GM20000 (cell line): ENCODE data around the gene INTU.
A peak's percentile ranks its signal among the peaks of the same experiment; 100 is the strongest.

ENCODE experiments used
- DNase-seq: peaks from one replicate; pipeline ENCODE4 v3.0.0; 2012; ENCODE audit warnings: low spot score
- TF ChIP-seq, protein P1 (sequence below): IDR thresholded peaks from 2 replicates; pipeline ENCODE4 v1.5.1; 2012; ENCODE audit warnings: mild to moderate bottlenecking, control low read depth; ENCODE audit errors: extremely low read depth, missing control alignments

INTU gene

DNA sequence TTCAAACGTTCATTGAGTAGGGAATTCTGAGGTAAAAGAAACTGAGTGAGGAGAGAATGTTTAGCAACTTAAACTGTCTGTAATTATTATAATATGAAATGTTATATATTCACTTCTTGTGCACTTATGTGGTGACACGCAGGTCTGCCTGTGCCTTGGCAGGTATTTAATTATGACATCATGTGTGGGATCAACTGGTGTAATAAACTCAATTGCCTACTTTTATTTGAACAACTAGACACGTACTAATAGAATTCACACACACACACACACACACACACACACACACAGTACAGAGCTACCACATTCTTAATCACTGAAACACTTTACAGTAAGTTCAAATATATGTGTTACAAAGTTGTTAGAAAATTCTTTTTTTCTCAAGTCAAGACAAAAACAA lies 76.7 kb downstream of the INTU start:
- TF ChIP-seq, protein P1, sequence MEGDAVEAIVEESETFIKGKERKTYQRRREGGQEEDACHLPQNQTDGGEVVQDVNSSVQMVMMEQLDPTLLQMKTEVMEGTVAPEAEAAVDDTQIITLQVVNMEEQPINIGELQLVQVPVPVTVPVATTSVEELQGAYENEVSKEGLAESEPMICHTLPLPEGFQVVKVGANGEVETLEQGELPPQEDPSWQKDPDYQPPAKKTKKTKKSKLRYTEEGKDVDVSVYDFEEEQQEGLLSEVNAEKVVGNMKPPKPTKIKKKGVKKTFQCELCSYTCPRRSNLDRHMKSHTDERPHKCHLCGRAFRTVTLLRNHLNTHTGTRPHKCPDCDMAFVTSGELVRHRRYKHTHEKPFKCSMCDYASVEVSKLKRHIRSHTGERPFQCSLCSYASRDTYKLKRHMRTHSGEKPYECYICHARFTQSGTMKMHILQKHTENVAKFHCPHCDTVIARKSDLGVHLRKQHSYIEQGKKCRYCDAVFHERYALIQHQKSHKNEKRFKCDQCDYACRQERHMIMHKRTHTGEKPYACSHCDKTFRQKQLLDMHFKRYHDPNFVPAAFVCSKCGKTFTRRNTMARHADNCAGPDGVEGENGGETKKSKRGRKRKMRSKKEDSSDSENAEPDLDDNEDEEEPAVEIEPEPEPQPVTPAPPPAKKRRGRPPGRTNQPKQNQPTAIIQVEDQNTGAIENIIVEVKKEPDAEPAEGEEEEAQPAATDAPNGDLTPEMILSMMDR = no peak
- no peak for DNase-seq

DNA sequence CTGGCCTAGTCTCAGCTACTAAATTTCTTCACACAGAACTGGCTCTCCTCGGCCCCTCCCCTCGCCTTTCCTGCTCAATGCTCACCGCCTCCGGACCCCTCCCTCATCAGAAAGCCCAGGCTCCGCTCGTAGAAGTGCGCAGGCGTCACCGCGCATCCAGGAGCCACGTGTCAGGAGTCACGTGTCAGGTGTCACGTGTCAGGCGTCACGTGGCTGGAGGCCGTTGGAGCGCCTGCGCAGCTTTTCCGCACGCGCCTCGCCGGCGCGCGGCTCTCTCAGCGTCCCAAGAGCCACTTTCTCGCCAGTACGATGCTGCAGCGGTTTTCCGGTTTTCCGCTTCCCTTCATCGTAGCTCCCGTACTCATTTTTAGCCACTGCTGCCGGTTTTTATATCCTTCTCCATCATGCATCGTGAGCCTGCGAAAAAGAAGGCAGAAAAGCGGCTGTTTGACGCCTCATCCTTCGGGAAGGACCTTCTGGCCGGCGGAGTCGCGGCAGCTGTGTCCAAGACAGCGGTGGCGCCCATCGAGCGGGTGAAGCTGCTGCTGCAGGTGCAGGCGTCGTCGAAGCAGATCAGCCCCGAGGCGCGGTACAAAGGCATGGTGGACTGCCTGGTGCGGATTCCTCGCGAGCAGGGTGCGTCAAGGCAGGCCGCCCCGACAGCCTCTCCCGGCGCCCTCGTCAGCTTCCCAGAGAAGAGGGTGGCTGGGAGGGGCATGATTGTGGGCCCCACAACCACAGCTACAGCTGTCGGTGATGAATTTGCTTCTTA lies 97.6 kb downstream of the INTU start, which contains the start of gene SLC25A31:
Gene SLC25A31, plus strand, starts transcription at position 259 of the 772 bp plus-strand sequence. Its CDS starts 146 bp downstream, at position 405.
- no peak for DNase-seq
- TF ChIP-seq, protein P1 = no peak

DNA sequence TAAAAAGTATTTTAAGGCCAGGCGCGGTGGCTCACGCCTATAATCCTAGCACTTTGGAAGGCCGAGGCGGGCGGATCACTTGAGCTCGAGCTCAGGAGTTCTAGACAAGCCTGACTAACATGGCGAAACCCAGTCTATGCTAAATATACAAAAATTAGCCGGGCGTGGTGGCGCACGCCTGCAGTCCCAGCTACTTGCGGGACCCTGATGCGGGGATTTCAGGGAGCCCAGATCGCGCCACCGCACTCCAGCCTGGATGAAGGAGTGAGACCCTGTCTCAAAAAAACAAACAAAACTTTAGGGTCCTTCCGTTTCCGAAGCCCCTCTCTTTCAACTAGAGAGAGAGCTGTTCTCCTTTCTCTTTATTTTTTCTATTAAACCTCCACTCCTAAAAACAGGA lies 98.6 kb downstream of the INTU start:
- TF ChIP-seq, protein P1 = no peak
- no peak for DNase-seq

DNA sequence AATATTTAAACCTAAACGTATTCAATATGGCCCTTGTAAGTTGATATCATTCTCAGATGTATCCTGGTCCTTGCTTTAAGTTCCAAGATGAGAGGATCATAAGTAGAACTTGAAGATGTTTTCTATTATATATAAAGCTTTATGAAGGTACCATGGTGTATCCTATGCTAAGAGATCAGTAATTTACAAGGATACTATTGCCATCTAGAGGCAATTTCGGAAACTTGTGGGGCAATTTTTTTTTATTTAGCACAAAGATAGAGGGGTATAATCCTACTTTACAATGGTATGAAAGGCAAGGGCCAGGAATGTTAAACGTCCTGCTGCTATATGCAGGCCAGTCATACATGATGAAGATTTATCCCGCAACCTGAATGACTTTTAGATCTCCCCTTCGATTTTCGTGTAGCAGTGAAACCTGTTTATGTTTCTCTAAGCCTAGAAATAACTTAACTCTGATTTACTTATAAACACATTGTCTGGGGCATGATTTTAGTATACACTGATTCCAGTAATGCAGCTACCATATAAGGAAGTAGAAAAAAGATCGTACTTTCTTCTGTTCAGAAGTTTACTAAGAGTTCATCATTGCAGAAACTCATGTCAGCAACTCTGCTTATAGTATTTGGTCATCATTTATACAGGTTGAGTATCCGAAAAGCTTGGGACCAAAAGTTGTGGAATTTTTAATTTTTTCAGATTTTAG lies 100.0 kb downstream of the INTU start:
- TF ChIP-seq, protein P1 = peak; percentile 8
- DNase-seq = peak; percentile 76

DNA sequence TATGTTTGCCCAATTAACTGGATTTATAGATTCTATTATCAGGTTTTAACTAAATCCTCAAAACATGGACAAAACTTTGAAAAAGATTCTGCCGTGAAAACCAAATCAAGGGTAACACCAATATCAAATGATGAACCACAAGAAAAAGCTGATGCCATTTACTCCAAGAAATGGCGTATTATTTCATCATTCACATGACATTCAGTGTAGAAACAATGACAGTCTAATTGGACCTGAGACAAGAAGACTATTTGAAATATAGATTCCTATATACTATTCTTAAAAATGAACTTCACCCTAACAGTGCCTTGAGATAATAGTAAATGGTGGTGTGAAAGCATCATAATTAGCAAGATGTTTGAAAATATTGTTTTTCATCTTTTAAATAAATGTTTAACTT lies 102.2 kb downstream of the INTU start:
- no peak for DNase-seq
- TF ChIP-seq, protein P1 = no peak

DNA sequence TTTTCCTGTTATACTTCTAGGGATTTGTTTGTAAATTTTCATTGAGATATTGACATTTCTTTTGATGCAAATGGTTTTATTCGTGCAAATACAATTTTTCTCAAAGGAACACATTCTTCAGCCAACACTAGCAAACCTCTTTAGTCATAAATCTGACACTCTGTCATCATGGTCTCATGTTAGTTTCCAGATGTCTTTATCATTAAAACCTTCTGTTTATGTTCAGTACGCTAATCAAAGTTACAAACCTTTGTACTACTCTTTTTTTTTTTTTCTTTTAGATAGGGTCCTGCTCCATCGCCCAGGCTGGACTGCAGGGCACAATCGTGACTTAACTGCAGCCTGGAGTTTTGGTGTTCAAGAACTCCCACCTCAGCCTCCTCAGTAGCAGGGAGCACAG lies 104.5 kb downstream of the INTU start:
- TF ChIP-seq, protein P1 = no peak
- DNase-seq = no peak

DNA sequence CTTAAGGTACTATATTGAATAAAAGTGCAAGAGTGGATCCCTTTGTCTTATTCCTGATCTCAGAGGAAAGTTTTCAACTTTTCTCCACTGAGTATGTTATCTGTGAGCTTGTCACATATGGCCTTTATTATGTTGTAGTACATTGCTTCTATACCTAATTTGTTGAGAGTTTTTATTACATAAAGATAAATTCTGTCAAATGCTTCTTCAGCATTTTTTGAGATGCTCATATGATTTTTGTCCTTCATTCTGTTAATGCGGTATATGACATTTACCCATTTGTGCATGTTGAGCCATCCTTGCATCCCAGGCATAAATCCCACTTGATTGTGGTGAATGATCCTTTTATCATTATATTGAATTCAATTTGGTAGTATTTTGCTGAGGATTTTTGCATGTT lies 108.5 kb downstream of the INTU start:
- DNase-seq = no peak
- TF ChIP-seq, protein P1 = no peak
